NT2/D1 (cell line): ENCODE results near the gene PTH2.
A peak's percentile ranks its signal among the peaks of the same experiment; 100 is the strongest.

Experiments used
- DNase-seq: peaks from one replicate; pipeline ENCODE4 v3.0.0-alpha.2; 2011; ENCODE audit warnings: low read depth, low spot score
- H3K27me3 ChIP-seq: 2 replicates; pipeline ENCODE4 v1.6.0; 2011; ENCODE audit warnings: mild to moderate bottlenecking; ENCODE audit not compliant: insufficient read length, insufficient read depth
- H3K36me3 ChIP-seq: 2 replicates; pipeline ENCODE4 v1.6.1; 2011; ENCODE audit warnings: mild to moderate bottlenecking, low read length, mixed read lengths; ENCODE audit not compliant: insufficient read depth, insufficient read length
- H3K4me1 ChIP-seq: 2 replicates; pipeline ENCODE4 v1.5.1; 2011; ENCODE audit not compliant: insufficient read depth, insufficient read length
- H3K4me3 ChIP-seq: 2 replicates; pipeline ENCODE4 v1.5.1; 2011; ENCODE audit warnings: low read depth; ENCODE audit not compliant: insufficient read length
- H3K9ac ChIP-seq: 2 replicates; pipeline ENCODE4 v1.6.0; 2011; ENCODE audit warnings: low read depth; ENCODE audit not compliant: insufficient read length
- H3K9me3 ChIP-seq: 2 replicates; pipeline ENCODE4 v1.5.1; 2011; ENCODE audit warnings: mild to moderate bottlenecking, low read length; ENCODE audit not compliant: insufficient read depth
- SUZ12 ChIP-seq: IDR thresholded peaks from 2 replicates; pipeline ENCODE4 v1.6.1; 2011; ENCODE audit not compliant: insufficient read length, insufficient read depth; ENCODE audit errors: extremely low read depth
- YY1 ChIP-seq: IDR thresholded peaks from 2 replicates; pipeline ENCODE4 v1.6.1; 2011; ENCODE audit not compliant: insufficient read length, insufficient read depth
- ZNF274 ChIP-seq: IDR thresholded peaks from 2 replicates; pipeline ENCODE4 v1.6.1; 2011; ENCODE audit warnings: mild to moderate bottlenecking, low read depth, low read length

The PTH2 gene

DNA sequence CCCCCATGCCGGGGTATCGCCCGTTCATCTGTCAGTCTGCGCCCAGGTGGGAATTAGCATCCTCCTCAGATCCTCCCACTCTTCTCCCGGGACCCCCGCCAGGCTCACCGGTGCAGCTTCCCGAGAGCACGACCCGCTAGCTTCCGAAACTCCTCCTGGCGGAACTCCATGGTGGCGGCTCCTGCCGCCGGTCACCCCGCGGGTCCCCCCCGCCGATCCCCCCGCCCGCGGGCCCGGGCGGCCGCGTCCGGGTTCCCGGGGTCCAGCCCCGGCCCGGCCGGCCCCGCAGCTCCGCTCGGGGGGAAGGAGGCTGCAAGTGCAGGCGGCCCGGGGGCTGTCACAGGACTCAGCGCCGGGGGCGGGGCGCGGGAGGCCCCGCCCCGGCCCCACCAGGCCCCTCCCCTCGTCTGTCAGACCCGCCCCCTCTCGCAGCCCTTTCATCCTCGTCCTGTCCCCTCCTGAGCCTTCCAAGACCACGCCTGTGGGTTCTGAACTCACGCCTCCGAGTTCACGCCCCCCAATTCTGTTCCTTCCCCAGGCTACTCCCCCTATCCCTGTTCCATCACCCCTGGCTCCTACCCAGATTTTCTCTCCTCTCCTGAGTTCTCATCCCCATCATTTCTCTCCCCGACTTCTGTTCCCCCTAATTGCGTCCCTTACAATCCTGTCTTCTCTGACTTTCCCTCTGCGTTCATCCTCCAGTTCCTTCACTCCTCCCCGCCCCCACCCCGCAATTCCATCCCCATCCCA, 18.1 kb upstream of the PTH2 start, which contains the start of gene SLC17A7:
TSS of gene SLC17A7 (minus strand) at position 318 of the 750 bp plus-strand sequence. CDS start at position 170, 148 bp downstream.
- peaks cover 47% of the 10 kb centered on the region for H3K27me3 ChIP-seq

DNA sequence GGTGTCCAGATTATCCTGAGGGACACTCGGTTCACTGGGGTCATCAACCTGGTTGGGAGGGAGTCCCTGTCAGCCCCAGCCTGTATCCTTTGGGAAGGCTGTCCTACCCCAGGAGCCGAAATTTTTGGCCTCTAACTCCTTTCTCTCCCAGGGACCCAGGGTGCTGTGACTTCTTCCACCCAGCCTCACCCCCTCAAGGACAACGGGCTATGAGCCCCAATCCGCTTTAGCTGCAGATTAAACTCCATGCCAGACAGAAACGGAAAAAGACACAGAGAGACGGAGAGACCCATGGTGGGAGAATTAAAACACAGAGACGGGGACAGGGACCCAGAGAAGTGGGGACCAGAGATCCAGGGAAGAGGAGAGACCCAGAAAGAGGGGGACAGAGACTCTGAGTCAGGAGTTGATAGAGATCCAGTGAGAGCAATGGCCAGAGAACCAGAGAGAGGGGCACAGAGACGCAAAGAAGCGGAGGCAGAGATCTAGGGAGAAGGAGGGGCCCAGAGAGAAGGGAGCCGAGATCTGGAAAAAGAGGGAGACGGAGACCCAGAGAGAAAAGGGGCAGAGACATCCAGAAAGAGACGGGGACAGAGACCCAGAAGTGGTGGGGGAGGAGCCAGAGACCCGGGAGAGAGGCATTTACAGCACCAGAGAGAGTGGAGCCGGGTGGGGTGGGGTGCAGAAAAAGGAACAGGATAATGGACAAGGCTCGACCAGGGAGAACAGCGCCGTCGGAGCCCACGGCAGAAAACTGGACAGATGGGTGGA, 17.4 kb upstream of the PTH2 start:
- Histone ChIP-seq H3K27me3 (peaks cover 47% of the 10 kb centered on the region), H3K9ac (peak overlapping the region; percentile 17), H3K9me3 (no peaks in the 10 kb centered on the region), H3K36me3 (no peaks in the 10 kb centered on the region), H3K4me1 (peaks cover 4% of the 10 kb centered on the region), H3K4me3 (peak overlapping the region; percentile 51)
- no peak for DNase-seq
- no peak for TF ChIP-seq ZNF274
- no peak for TF ChIP-seq YY1
- TF ChIP-seq SUZ12, result no peak

More for the DNA sequence above, 18.1 kb upstream of the PTH2 start, which contains the start of gene SLC17A7:
- peak within 1 kb of the TSS; percentile 17 for H3K9ac ChIP-seq
- no peak for DNase-seq
- H3K9me3 ChIP-seq, result no peaks in the 10 kb centered on the region
- H3K4me1 ChIP-seq, result peaks cover 4% of the 10 kb centered on the region
- H3K4me3 ChIP-seq, result peak within 1 kb of the TSS; percentile 51
- TF ChIP-seq SUZ12 (peak; percentile 37), ZNF274 (no peak)
- peaks cover 5% of the 10 kb centered on the region for H3K36me3 ChIP-seq

DNA sequence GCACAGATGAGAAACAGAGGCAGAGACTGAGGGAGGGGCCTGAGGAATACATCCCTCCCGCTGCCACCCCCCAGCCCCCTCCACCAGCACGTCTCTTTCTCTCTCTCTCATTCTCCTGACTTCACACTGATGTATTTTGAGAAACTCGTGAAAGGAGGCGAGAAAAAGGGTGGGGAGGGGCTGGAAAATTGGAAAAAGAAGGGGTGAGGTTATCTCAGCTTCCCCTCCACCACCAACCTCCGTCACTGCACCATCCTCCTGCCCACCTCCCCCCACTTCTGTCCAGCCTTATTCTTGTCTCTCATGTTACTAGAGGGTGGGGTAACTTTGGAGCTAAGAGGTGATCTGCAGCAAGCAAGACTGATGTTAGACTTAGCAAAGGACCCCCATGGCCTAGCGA, 16.6 kb upstream of the PTH2 start:
- no peak overlapping the region for H3K4me3 ChIP-seq
- TF ChIP-seq SUZ12, result no peak
- no peak for TF ChIP-seq ZNF274
- TF ChIP-seq YY1, result no peak
- peaks cover 47% of the 10 kb centered on the region for H3K27me3 ChIP-seq
- peaks cover 4% of the 10 kb centered on the region for H3K4me1 ChIP-seq
- no peak overlapping the region for H3K9ac ChIP-seq
- no peaks in the 10 kb centered on the region for H3K9me3 ChIP-seq
- no peak for DNase-seq
- H3K36me3 ChIP-seq, result no peaks in the 10 kb centered on the region

DNA sequence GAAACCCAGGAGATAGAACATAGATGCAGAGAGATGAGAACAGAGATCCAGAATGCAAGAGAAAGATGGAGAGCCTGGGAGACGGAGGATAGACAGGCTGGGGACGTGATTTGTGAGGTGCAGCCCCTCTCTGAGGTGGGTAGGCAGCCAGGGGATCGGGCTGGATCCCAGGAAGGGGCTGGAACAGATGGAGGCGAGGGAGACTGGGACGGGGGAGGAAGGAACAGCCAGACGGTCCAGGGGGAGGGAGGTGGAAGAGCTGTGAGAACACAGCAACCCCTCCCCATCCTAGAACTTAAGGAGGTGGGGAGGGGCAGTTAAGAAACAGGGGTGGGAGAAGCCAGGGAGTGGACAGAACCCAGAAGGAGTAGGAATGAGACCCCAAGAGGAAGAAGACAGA, 15.0 kb upstream of the PTH2 start:
- peaks cover 54% of the 10 kb centered on the region for H3K27me3 ChIP-seq
- H3K36me3 ChIP-seq, result no peaks in the 10 kb centered on the region
- no peaks in the 10 kb centered on the region for H3K9me3 ChIP-seq
- no peak overlapping the region for H3K9ac ChIP-seq
- peaks cover 4% of the 10 kb centered on the region for H3K4me1 ChIP-seq
- no peak overlapping the region for H3K4me3 ChIP-seq
- DNase-seq, result no peak
- TF ChIP-seq YY1 (no peak), ZNF274 (no peak), SUZ12 (no peak)

DNA sequence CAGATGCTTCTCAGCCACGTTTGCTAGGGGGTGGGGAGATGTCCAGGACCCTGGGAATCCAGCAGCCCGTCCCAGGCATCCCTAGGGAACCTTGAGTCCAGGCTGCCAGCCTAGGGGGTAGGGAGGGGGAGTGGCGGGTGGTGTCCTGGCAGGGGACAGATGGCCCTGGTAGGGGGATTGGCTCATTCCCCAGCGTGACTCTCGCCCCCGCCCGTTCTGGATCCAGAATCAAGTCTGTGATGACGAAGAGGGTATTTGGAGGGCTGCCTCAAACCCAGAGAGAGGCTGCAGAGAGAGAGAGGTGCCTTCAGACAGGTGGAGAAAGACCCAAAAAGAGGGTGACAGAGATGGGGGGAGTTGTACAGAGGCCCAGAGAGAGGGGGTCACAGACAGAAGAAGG, 14.0 kb upstream of the PTH2 start:
- DNase-seq, result no peak
- TF ChIP-seq ZNF274, result no peak
- H3K9me3 ChIP-seq, result no peaks in the 10 kb centered on the region
- H3K27me3 ChIP-seq, result peaks cover 63% of the 10 kb centered on the region
- H3K4me3 ChIP-seq, result no peak overlapping the region
- no peak overlapping the region for H3K9ac ChIP-seq
- peaks cover 4% of the 10 kb centered on the region for H3K4me1 ChIP-seq
- H3K36me3 ChIP-seq, result no peaks in the 10 kb centered on the region

DNA sequence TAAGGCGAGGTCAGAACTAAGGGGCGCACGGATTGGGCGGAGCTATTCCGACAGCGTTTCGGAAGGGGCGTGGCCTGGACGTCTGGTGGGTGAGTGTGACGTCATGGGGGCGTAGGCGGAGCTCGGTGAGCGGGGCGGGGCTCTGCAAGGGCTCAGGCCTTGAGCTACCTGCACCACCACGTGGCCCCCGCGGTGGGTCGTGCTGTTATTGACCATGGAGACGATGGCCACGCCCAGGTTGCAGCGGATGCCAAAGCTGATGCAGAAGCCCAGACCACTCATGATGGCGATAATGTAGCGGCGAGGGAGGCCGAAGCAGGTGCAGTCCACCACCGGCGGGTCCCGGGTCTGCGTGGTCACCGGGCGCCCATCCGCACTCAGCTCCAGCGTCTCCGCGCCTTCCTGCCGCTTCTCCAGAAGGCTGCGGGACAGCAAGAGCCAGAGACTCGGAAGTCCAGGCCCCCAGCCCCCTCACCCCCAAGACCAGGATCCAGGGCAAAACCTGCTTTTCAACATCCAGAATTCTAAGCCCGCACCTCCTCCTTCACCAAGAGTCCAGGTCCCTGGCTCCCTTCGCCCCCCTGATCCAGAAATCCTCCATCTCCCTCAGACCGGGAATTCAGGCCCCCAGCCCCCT, 13.3 kb upstream of the PTH2 start:
- peaks cover 63% of the 10 kb centered on the region for H3K27me3 ChIP-seq
- H3K4me3 ChIP-seq, result no peak overlapping the region
- no peak overlapping the region for H3K9ac ChIP-seq
- H3K4me1 ChIP-seq, result peaks cover 4% of the 10 kb centered on the region
- no peak for DNase-seq
- no peaks in the 10 kb centered on the region for H3K36me3 ChIP-seq
- H3K9me3 ChIP-seq, result no peaks in the 10 kb centered on the region
- TF ChIP-seq SUZ12 (no peak), ZNF274 (no peak), YY1 (no peak)

DNA sequence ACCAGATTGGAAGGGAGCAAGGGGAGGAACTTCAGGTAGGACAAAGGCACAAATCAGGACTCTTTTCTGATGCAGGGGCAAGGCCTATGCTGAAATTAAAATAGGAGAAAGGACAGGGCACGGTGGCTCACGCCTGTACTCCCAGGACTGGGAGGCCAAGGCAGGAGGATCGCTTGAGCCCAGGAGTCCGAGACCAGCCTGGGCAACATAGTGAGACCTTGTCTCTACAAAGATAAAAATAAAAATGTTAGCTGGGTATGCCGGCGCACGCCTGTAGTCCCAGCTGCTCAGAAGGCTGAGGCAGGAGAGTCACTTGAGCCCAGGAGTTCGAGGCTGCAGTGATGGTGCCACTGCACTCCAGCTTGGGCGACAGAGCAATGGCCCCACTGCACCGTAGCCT, 12.4 kb upstream of the PTH2 start:
- H3K4me1 ChIP-seq, result peaks cover 4% of the 10 kb centered on the region
- peaks cover 58% of the 10 kb centered on the region for H3K27me3 ChIP-seq
- no peak for TF ChIP-seq ZNF274
- no peak overlapping the region for H3K4me3 ChIP-seq
- no peak for DNase-seq
- H3K9ac ChIP-seq, result no peak overlapping the region
- H3K36me3 ChIP-seq, result no peaks in the 10 kb centered on the region
- H3K9me3 ChIP-seq, result no peaks in the 10 kb centered on the region
